GM13977 (cell line): ENCODE results near the gene PRAMEF1.
"Not testable (repeated sequence)": the region's sequence is repeated elsewhere in the genome, so short reads cannot be mapped to it uniquely, and the experiment has no call there.

Experiments used
- DNase-seq: peaks from one replicate; pipeline ENCODE4 v3.0.0; 2012; ENCODE audit warnings: low spot score
- in situ Hi-C: fragments of 300-500 bp; cut with MboI; formaldehyde crosslinking; loops from one replicate; pipeline ENCODE4 v1.12.0; 2022; ENCODE audit warnings: low sequenced_read_pairs, low pct_unique_long_range_greater_than_20kb, mixed read lengths, inconsistent platforms; ENCODE audit not compliant: unreplicated experiment
- TF ChIP-seq, protein P1 (sequence below): IDR thresholded peaks from 2 replicates; pipeline ENCODE4 v1.5.1; 2012; ENCODE audit warnings: mild to moderate bottlenecking, control low read depth; ENCODE audit not compliant: insufficient read depth; ENCODE audit errors: extremely low read depth, missing control alignments

The PRAMEF1 gene

GRCh38 chr1:12783783-12784182 lies 7.4 kb upstream of the PRAMEF1 start:
- in situ Hi-C loops, DNase-seq: not testable (repeated sequence)
- TF ChIP-seq, protein P1, sequence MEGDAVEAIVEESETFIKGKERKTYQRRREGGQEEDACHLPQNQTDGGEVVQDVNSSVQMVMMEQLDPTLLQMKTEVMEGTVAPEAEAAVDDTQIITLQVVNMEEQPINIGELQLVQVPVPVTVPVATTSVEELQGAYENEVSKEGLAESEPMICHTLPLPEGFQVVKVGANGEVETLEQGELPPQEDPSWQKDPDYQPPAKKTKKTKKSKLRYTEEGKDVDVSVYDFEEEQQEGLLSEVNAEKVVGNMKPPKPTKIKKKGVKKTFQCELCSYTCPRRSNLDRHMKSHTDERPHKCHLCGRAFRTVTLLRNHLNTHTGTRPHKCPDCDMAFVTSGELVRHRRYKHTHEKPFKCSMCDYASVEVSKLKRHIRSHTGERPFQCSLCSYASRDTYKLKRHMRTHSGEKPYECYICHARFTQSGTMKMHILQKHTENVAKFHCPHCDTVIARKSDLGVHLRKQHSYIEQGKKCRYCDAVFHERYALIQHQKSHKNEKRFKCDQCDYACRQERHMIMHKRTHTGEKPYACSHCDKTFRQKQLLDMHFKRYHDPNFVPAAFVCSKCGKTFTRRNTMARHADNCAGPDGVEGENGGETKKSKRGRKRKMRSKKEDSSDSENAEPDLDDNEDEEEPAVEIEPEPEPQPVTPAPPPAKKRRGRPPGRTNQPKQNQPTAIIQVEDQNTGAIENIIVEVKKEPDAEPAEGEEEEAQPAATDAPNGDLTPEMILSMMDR: peak; percentile 29

DNA sequence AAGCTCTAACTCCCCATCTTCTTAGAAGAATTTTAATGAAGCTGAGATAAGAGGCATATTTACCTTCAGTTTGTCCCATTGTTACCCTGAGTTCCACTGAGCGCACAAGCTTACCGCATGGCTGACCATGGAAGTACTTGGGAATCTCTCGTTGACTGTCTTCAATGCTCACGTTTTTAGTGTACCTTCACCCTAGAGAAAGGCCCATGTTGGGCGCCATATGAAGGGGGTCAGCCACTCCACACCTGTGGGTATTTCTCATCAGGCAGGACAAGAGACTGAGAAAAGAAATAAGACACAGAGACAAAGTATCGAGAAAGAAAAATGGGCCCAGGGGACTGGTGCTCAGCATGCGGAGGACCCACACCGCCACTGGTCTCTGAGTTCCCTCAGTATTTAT lies 6.5 kb upstream of the PRAMEF1 start:
- in situ Hi-C loops, DNase-seq: not testable (repeated sequence)

- no peak for DNase-seq
- in situ Hi-C loops: no loop called here
- TF ChIP-seq, protein P1: no peak
These were observed 7.7 kb downstream of the PRAMEF1 start for GRCh38 chr1:12798911-12799310.

DNA sequence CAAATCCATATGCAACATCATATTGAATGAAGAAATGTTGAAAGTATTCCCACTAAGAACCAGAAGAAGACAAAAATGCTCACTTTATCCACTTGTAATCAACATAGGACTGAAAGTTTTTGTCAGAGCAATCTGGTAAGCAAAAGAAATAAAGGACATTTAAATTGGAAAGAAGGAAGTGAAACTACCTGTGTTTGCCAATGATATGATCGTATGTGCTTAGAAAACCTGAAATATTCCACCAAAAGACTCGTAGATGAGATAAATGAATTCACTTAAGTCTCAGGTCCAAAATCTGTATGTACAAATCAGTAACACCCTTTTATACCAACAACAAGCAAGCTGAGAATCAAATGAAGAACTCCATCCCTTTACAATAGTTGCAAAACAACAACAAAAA lies 8.5 kb downstream of the PRAMEF1 start:
- TF ChIP-seq, protein P1: no peak
- no peak for DNase-seq
- in situ Hi-C loops: no loop called here

GRCh38 chr1:12809933-12810332 lies 18.7 kb downstream of the PRAMEF1 start:
- DNase-seq: no peak
- in situ Hi-C loops: no loop called here
- TF ChIP-seq, protein P1: no peak

GRCh38 chr1:12810691-12811408 lies 19.7 kb downstream of the PRAMEF1 start:
- in situ Hi-C loops: no loop called here
- no peak for DNase-seq
- TF ChIP-seq, protein P1: no peak

DNA sequence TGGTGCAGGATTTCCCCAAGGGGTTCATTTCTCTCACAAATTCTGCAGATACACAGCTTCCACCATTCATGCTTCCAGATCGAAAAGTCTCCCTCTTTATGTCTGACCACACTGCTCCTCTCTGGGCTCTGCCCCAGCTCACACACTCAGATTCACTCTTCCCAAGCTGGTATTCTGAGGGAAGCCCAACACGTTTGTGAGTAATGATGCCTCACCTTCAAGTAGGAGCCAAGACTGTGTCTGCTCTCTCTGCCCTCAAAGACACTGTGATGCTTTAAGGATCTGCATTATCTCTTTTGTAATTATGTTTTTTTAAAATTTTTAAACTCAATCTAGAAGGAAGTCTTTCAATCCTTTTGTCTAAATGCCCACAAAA lies 20.2 kb downstream of the PRAMEF1 start:
- in situ Hi-C loops: no loop called here
- TF ChIP-seq, protein P1: no peak
- no peak for DNase-seq

- DNase-seq, in situ Hi-C loops: not testable (repeated sequence)
These were observed 27.9 kb downstream of the PRAMEF1 start for GRCh38 chr1:12819061-12819460.

- DNase-seq, in situ Hi-C loops: not testable (repeated sequence)
These were observed 40.1 kb downstream of the PRAMEF1 start, which contains the start of gene PRAMEF11 for GRCh38 chr1:12831310-12831709. Gene PRAMEF11 (minus strand): TSS chr1:12831410. CDS start chr1:12828789, 2,621 bp downstream.

- in situ Hi-C loops, DNase-seq: not testable (repeated sequence)
These were observed 42.1 kb downstream of the PRAMEF1 start for GRCh38 chr1:12833251-12833650.
